IPS-NIHi7 (cell line): ENCODE data around the gene PRDM16.
"Not testable (repeated sequence)": the region's sequence is repeated elsewhere in the genome, so short reads cannot be mapped to it uniquely, and the experiment has no call there.

ENCODE experiments used
- DNase-seq: peaks from one replicate; pipeline ENCODE4 v3.0.0; 2012; ENCODE audit warnings: mixed read lengths; ENCODE audit errors: extremely low spot score

PRDM16 gene

GRCh38 chr1:3162322-3162882, 93.4 kb downstream of the PRDM16 start:
- no peak for DNase-seq

GRCh38 chr1:3163356-3163755, 94.4 kb downstream of the PRDM16 start:
- no peak for DNase-seq

DNA sequence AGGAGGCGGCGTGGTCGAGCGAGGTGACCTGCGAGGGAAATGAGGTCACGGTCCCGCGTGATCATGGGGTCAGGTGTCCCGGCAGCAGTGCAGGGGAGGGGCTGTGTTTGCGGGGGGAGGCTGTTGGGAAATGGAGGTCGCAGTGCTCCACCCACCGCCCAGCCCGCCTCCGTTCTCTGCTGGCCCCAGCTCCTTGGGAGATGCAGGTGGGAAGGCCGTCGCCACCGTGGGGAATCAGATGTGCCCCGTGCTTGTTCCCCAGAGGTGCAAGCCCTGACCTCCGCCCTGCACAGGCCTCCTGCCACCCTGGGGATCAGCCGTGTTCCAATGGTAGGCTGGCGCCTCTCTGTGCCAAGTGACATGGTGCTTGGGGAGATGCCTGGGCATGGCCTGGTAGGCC, 95.7 kb downstream of the PRDM16 start:
- no peak for DNase-seq

GRCh38 chr1:3165189-3165588, 96.2 kb downstream of the PRDM16 start:
- not testable (repeated sequence) for DNase-seq

DNA sequence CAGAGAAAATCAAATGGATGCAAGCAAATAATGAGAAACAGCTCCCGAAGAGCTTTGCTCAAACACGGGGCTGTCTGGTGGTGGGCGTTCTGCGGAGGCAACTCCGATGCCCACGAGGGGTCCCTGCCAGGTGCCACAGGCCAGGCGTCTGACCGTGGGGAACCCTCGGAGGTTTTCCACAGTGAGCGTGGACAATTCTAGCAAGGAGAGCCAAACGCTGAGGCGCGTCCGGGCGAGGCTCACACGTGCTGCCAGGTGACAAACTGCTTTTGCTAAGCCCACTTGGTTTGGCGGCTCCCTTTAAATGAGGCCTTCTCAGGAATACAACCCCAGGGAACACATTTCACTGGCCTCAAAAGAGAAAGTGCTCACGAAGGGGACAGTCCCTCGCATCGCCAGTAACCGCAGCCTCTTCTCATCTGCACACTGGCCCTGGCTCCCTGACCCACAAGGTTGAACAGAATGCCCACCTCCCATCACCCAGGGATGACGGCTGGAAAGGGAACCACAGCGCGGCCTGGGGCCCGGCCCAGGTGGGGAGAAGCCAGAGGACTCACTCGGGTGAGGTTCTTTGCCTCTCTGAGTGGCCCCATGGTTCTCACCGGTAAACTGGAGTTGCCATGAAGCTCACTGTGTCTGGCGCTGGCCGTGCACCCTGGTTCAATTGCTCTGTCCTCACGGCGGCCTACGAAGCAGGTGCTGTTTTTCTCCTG, 97.4 kb downstream of the PRDM16 start:
- DNase-seq, result no peak

DNA sequence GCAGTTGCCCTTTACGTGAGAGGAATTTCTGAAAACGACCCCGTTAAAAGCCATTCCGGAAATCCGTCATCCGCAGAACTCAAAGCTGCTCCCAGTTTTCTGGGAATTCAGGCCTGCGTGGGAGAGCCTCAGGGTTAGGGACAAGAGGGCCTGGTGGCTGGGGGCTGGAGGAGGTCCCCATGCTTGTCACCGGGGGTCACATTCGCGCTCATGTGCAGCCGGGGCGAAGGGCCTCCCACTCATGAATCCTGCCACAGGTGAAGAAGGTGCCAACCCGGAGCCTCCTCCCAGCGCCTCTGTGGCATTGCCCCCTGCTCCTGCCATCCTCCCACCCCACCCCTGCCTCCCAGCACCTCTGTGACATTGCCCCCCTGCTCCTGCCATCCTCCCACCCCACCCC, 98.3 kb downstream of the PRDM16 start:
- DNase-seq, result no peak

DNA sequence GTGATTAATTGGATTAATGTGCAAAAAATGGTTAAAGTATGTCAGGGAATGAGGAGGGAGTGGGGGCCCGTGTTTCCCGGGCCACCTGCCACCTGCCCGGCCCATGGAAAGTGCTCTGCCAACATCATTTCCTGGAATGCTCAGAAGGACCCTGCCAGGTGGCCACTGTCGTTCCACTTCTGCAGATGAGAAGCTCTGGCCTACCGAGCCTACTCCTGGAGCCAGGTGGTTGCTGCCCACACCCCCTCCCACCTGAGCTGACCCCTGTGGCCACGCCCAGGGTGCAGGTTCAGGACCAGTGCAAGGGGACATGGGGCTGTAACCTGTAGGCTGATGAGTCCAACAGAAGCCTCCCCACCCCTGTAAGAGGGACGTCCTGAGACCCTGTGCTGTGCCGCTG, 99.7 kb downstream of the PRDM16 start:
- DNase-seq, result no peak

DNA sequence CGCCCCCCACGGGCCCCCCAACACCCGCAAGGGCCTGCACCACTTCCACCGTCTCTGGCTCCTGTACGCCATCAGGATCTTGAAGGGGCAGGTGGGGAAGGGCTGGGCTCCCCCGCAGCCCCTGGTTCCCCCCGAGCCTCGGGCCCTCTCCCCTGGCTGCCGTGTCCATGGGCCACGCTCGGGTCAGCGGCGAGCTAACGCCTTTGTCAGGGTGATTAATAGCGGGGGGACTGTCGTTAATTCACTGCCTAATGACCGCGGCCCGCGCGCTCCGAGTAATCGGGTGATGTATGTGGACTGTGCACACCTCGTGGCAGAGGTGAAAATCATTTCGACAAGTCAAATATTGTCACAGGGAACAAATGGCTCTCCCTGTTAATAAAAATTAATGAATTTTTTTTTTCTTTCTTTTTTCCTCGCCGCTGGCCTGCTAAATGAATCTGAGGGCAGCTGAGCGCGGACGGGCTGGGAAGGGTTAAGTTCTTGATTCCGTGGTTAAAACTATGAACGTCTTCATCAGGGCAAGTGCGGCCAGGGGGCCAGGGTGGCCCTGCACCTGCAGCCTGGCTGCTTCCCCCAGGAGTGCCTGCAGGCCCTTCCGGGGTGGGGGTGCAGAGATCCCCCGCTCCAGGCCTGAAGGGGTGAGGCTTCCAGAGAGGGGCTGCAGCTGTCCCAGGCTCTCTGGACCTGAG, 100.8 kb downstream of the PRDM16 start:
- no peak for DNase-seq

DNA sequence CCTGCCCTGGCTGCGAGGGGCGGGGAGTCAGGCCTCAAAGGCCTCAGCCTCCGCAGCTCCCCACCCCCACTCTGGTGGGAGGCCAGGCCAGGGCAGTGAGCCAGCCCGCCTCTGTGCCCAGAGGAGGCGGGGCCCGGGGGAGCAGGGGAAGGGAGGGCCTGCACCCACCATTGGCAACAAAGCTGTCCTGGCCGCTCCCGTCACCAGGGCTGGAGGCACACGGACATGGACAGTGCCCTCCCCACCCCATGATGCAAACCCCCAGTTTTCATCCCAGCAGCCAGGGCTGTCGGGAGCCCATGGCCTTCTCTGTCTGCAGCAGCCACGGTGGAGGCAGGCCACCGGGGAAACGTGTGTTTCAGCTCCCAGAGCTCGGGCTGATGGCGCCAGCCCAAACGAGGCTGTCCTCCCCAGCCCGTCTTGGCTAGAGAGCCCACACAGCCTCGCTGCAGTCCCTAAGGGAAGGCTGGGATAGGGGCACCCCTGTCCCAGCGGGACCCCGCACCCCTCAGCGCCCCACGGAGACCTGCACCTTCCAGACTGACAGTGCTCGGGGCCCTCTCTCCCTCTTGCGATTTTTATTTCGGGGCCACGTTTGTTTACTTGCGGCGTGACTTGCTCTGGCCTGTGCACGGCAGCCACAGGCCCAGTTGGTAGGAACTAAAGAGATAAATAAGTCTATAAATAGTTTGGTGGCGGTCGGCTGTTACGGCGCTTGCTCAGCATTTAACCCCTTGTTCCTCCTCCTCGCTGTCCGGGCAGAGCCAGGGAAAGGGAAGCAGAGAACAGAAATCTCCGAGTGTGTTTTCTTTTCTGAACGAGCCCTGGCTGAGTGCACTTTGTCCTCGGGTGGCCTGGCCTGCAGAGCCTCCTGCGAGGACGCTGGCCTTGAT, 101.8 kb downstream of the PRDM16 start:
- DNase-seq, result no peak

DNA sequence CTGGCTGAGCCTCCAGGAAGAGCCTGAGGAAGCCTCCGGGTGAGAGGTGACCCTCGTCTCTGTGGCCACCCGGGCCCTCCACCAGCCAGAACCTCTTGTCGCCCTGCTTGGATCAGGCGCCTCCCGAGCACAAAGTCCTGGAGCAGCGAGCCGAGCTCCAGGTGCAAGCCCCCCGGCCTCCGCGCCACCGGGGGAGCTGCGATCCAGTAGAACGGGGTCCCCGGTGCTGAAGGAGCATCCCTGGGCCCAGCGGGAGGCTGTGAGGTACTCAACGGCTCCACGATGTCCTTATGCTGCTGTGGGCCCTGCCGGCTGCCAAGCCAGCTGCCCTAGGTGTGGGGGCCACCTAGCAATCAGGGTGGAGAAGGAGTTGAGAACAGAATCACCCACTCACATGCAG, 102.8 kb downstream of the PRDM16 start:
- no peak for DNase-seq

GRCh38 chr1:3172431-3173380, 103.7 kb downstream of the PRDM16 start:
- no peak for DNase-seq

GRCh38 chr1:3173381-3173980, 104.5 kb downstream of the PRDM16 start:
- DNase-seq, result no peak

GRCh38 chr1:3174487-3175247, 105.7 kb downstream of the PRDM16 start:
- DNase-seq, result no peak

- no peak for DNase-seq
These were observed 106.5 kb downstream of the PRDM16 start for GRCh38 chr1:3175486-3175885.

DNA sequence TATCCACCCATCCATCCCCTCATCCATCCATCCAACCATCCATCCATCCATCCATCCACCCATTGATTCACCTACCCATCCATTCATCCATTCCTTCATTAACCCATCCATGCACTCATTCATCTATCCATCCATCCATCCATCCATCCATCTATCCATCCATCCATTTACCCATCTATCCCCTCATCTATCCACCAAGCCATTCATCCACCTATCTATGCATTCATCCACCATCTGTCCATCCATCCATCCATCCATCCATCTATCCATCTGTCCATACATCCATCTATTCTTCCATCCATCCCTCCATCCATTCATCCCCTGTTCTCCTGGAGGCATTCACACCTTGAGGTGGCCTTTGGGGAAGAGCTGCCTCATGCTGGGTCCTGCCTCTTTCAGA, 107.0 kb downstream of the PRDM16 start:
- no peak for DNase-seq

- DNase-seq, result no peak
These were observed 107.8 kb downstream of the PRDM16 start for GRCh38 chr1:3176820-3177219.

GRCh38 chr1:3178279-3178678, 109.3 kb downstream of the PRDM16 start:
- no peak for DNase-seq

DNA sequence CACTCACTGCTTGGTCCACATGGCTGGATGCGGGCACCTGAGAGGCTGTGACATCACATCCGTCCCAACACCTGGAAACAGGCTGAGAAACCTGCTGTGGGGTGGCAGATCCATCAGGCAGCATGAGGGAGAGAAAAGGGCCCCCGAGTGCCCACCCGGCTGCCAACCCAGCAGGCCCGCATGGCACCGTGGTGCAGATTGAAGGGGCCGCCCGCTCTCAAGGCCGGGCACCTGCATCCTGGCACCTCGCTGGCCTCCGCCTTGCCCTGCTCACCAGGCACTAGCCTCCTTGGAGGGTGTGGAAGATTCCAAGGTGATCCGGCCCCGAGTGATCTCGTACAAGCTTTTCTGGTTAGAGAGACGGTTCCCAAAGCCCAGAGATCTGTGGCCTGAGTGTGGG, 110.5 kb downstream of the PRDM16 start:
- no peak for DNase-seq

DNA sequence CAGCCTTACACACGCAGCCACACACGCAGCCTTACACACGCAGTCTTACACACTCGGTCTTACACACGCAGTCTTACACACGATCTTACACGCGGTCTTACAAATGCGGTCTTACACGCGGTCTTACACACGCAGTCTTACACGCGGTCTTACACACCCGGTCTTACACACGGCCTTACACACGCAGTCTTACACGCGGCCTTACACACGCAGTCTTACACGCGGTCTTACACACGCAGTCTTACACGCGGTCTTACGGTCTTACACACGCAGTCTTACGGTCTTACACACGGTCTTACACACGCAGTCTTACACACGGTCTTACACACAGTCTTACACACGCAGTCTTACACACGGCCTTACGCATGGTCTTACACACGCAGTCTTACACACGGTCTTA, 111.9 kb downstream of the PRDM16 start:
- no peak for DNase-seq

DNA sequence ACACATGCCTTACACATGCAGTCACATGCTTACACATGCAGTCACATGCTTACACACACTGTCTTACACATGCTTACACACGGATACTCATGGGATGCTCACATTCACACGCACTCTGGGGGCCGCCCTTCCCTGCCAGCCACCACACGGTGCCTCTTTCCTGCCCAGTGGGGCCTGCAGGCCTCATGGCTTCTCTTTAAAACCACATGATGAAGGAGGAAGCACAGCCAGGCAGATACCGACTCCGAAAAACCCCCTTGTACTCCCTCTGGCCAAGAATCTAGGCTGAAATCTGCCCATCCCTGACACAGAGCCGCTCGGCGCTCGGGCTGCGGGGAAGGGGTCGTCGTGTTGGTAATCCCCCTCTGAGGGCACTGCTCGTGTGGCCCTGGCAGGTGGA, 113.0 kb downstream of the PRDM16 start:
- no peak for DNase-seq
